Loucy (cell line): Measurements from ENCODE around the gene UBL7.
A peak's percentile ranks its signal among the peaks of the same experiment; 100 is the strongest.
"Not testable (repeated sequence)": the region's sequence is repeated elsewhere in the genome, so short reads cannot be mapped to it uniquely, and the experiment has no call there.

Experiments
- H2AFZ ChIP-seq: fragments of 200-600 bp; sonication (generic); 2 replicates; pipeline ENCODE4 v1.6.0; 2016; ENCODE audit warnings: antibody characterized with exemption, mild to moderate bottlenecking, low read length, moderate library complexity
- H3F3A ChIP-seq: fragments of 200-600 bp; 2 replicates; pipeline ENCODE4 v1.6.0; 2016; ENCODE audit warnings: antibody characterized with exemption, low read depth, mild to moderate bottlenecking
- H3K27me3 ChIP-seq: fragments of 200-600 bp; sonication (generic); 2 replicates; pipeline ENCODE4 v1.6.1; 2014; ENCODE audit warnings: low read length, mild to moderate bottlenecking; ENCODE audit not compliant: insufficient read depth, poor library complexity, severe bottlenecking
- H3K36me3 ChIP-seq: fragments of 200-600 bp; sonication (generic); 2 replicates; pipeline ENCODE4 v1.6.1; 2016; ENCODE audit warnings: low read length; ENCODE audit not compliant: insufficient read depth
- H3K4me1 ChIP-seq: fragments of 200-600 bp; sonication (generic); 2 replicates; pipeline ENCODE4 v1.5.1; 2014; ENCODE audit warnings: low read length, mild to moderate bottlenecking; ENCODE audit not compliant: insufficient read depth, poor library complexity, severe bottlenecking
- H3K4me2 ChIP-seq: fragments of 200-600 bp; sonication (generic); 2 replicates; pipeline ENCODE4 v1.6.0; 2014; ENCODE audit warnings: antibody characterized with exemption, low read length, low read depth, mild to moderate bottlenecking; ENCODE audit not compliant: poor library complexity, severe bottlenecking
- H3K4me3 ChIP-seq: fragments of 200-600 bp; sonication (generic); 2 replicates; pipeline ENCODE4 v1.5.1; 2014; ENCODE audit warnings: low read length, mild to moderate bottlenecking, mixed read lengths; ENCODE audit not compliant: poor library complexity, severe bottlenecking
- H3K79me2 ChIP-seq: fragments of 200-600 bp; sonication (generic); 2 replicates; pipeline ENCODE4 v1.6.1; 2014; ENCODE audit warnings: low read length; ENCODE audit not compliant: insufficient read depth
- H3K9ac ChIP-seq: fragments of 200-600 bp; sonication (generic); 2 replicates; pipeline ENCODE4 v1.6.0; 2014; ENCODE audit warnings: mild to moderate bottlenecking, low read depth, low read length, moderate library complexity; ENCODE audit not compliant: poor library complexity, severe bottlenecking
- H3K9me2 ChIP-seq: fragments of 200-600 bp; sonication (generic); replicated peaks from 2 replicates; pipeline ENCODE4 v1.6.1; 2016; ENCODE audit warnings: low read depth, low read length, mixed read lengths
- H3K9me3 ChIP-seq: fragments of 200-600 bp; sonication (generic); 2 replicates; pipeline ENCODE4 v1.6.1; 2014; ENCODE audit warnings: mild to moderate bottlenecking, antibody characterized with exemption, low read length, low read depth; ENCODE audit not compliant: insufficient read depth
- H4K20me1 ChIP-seq: fragments of 200-600 bp; sonication (generic); 2 replicates; pipeline ENCODE4 v1.6.0; 2014; ENCODE audit warnings: antibody characterized with exemption, low read length, mild to moderate bottlenecking; ENCODE audit not compliant: insufficient read depth, poor library complexity, severe bottlenecking
- CTCF ChIP-seq: fragments of 200-600 bp; sonication (generic); conservative IDR thresholded peaks from 2 replicates; pipeline ENCODE4 v1.5.1; 2014; ENCODE audit warnings: mild to moderate bottlenecking, antibody characterized with exemption, low read length
- EZH2phosphoT487 ChIP-seq: fragments of 200-600 bp; IDR thresholded peaks from 2 replicates; pipeline ENCODE4 v1.6.1; 2018; ENCODE audit warnings: antibody characterized with exemption, mild to moderate bottlenecking, moderate library complexity, borderline replicate concordance

The UBL7 gene

GRCh38 chr15:74461847-74462511 lies 1.0 kb upstream of the UBL7 start:
- Histone ChIP-seq H3K79me2 (peaks cover 30% of the 10 kb centered on the region), H3K9me3 (no peaks in the 10 kb centered on the region), H3K4me2 (peak overlapping the region; percentile 78), H3K4me3 (peak overlapping the region; percentile 97), H3K36me3 (no peaks in the 10 kb centered on the region), H3K9me2 (no peaks in the 10 kb centered on the region), H3F3A (peaks cover 4% of the 10 kb centered on the region; the same call in 1 of the 2 replicates), H3K27me3 (no peaks in the 10 kb centered on the region), H2AFZ (no peak overlapping the region), H4K20me1 (peaks cover 2% of the 10 kb centered on the region), H3K9ac (peak overlapping the region; percentile 93), H3K4me1 (peaks cover 31% of the 10 kb centered on the region)
- TF ChIP-seq CTCF, result no peak
- no peak for TF ChIP-seq EZH2phosphoT487

GRCh38 chr15:74460298-74460697 lies 662 bp downstream of the UBL7 start:
- Histone ChIP-seq H2AFZ (peak overlapping the region; percentile 85), H4K20me1 (peaks cover 2% of the 10 kb centered on the region), H3K9me3 (no peaks in the 10 kb centered on the region), H3K4me2 (peak overlapping the region; percentile 91), H3K9me2 (no peaks in the 10 kb centered on the region), H3K4me1 (peaks cover 34% of the 10 kb centered on the region), H3F3A (no peaks in the 10 kb centered on the region; the same call in 1 of the 2 replicates), H3K79me2 (peaks cover 30% of the 10 kb centered on the region), H3K36me3 (no peaks in the 10 kb centered on the region), H3K9ac (peak overlapping the region; percentile 93), H3K4me3 (peak overlapping the region; percentile 97), H3K27me3 (no peaks in the 10 kb centered on the region)
- TF ChIP-seq CTCF (no peak), EZH2phosphoT487 (no peak)

- not testable (repeated sequence) for H3K9me2 ChIP-seq, H3F3A ChIP-seq, H4K20me1 ChIP-seq, H3K9me3 ChIP-seq, H2AFZ ChIP-seq, H3K27me3 ChIP-seq, H3K36me3 ChIP-seq
- H3K4me3 ChIP-seq, result peak overlapping the region; percentile 97
- peaks cover 36% of the 10 kb centered on the region for H3K4me1 ChIP-seq
- H3K79me2 ChIP-seq, result peaks cover 30% of the 10 kb centered on the region
- peak overlapping the region; percentile 91 for H3K4me2 ChIP-seq
- peak overlapping the region; percentile 93 for H3K9ac ChIP-seq
Measured at GRCh38 chr15:74459798-74460197, 1.2 kb downstream of the UBL7 start.

- H3K79me2 ChIP-seq, result peaks cover 30% of the 10 kb centered on the region
- no peaks in the 10 kb centered on the region for H3K27me3 ChIP-seq
- no peak overlapping the region for H3K9ac ChIP-seq
- H2AFZ ChIP-seq, result no peak overlapping the region
- peaks cover 39% of the 10 kb centered on the region for H3K4me1 ChIP-seq
- no peaks in the 10 kb centered on the region; the same call in 1 of the 2 replicates for H3F3A ChIP-seq
- H3K4me2 ChIP-seq, result no peak overlapping the region
- H4K20me1 ChIP-seq, result peaks cover 2% of the 10 kb centered on the region
- H3K36me3 ChIP-seq, result no peaks in the 10 kb centered on the region
- TF ChIP-seq CTCF (no peak), EZH2phosphoT487 (no peak)
- no peak overlapping the region for H3K4me3 ChIP-seq
- no peaks in the 10 kb centered on the region for H3K9me2 ChIP-seq
- H3K9me3 ChIP-seq, result no peaks in the 10 kb centered on the region
Measured at GRCh38 chr15:74458473-74458872, 2.5 kb downstream of the UBL7 start.

GRCh38 chr15:74457036-74457435 lies 3.9 kb downstream of the UBL7 start:
- H3K9me2 ChIP-seq, H4K20me1 ChIP-seq, H3K4me2 ChIP-seq, H3F3A ChIP-seq, H3K27me3 ChIP-seq, H3K9me3 ChIP-seq, H3K9ac ChIP-seq, H3K4me3 ChIP-seq, H2AFZ ChIP-seq, H3K36me3 ChIP-seq: not testable (repeated sequence)
- H3K79me2 ChIP-seq, result peaks cover 17% of the 10 kb centered on the region
- peaks cover 35% of the 10 kb centered on the region for H3K4me1 ChIP-seq
